Stimulated activated CD8-positive, alpha-beta memory T cell treated with anti-CD3 and anti-CD28 coated beads, Interleukin-4, amount 100 ng/mL, for 4 hours (primary cell): ENCODE data around the gene BDP1.
A peak's percentile ranks its signal among the peaks of the same experiment; 100 is the strongest.
"Not testable (repeated sequence)": the region's sequence is repeated elsewhere in the genome, so short reads cannot be mapped to it uniquely, and the experiment has no call there.

Experiments
- DNase-seq, 2 donors: peaks; one replicate each; pipeline ENCODE4 v3.0.0-alpha.2; 2020; ENCODE audit warnings: low read depth in 2 of 2, low spot score in 1 of 2

BDP1 gene, protein sequence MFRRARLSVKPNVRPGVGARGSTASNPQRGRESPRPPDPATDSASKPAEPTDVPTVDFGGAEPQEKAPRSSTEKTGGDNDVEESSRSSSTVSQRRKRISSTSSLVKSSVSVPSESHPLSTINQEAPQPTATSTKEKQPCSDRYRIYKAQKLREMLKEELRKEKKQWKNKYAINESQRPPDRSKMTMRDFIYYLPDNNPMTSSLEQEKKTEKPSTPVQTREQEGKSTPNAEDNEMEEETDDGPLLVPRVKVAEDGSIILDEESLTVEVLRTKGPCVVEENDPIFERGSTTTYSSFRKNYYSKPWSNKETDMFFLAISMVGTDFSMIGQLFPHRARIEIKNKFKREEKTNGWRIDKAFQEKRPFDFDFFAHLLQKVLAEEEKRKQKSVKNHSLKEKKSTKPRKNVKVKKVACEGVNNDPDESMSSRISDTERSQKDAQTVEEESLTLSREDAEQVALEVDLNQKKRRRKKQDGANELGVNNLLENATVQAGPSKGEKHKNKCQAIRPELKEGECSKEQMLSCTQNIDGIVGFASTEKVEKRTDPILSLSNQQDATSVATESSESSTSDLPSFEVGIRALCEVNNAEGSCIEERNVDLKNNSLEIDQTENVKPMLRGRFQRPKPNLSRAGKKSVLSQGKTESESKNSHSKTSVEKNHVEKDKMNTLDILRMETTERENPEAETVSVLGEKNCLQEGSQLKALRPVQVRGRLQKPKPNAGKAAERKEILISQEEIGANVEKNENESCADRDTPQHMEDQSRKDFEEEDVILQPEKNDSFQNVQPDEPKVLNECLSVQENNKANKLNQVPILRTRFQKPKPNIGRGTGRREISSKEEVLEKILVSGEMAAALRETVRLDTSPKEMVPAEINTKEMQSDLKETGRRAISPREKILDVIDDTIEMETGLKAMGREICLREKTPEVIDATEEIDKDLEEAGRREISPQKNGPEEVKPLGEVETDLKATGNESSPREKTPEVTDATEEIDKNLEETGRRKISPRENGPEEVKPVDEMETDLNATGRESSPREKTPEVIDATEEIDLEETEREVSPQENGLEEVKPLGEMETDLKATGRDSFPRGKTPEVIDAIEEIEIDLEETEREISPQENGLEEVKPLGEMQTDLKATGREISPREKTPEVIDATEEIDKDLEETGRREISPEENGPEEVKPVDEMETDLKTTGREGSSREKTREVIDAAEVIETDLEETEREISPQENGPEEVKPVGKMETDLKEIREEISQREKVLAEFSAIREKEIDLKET (N-terminal part only)

DNA sequence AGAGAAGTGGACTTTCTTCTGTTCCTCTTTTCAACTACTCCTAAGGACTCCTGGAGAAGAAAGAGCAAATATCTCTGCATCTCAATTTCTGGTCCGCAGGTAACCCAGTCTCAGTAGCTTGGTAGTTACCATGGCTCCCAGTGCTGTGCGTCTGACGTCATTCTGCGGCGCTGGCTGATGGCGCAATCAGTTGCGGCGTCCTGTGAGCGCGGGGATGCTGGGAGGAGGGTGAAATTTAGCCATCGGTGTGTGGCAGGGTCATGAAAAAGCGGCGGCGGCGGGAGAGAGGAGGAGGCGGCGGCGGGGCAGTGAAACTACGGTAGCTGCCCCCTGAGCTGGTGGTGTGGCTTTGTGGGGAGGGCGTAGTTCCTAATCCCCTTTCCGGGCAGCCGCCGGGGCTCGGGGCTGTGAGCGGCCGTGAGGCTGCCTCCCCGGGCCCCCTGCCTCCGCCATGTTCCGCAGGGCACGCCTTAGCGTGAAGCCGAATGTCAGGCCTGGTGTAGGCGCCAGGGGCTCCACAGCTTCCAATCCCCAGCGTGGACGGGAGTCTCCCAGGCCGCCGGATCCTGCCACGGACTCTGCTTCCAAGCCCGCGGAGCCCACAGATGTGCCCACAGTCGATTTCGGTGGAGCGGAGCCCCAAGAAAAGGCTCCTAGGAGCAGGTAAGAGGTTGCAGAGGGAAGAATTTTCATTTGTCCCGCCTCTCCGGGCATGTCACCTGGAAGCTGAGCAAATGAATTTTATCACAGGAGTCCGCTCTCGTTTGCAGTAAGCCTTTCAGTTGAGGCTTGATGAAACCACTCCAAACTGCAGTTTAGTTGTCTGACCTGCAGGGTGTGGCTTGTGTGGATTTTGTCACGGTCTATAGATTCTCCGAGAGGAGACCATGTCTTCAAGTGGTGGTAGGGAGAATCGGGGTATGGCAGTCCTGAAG lies at the start of gene BDP1:
Gene BDP1 (plus strand): TSS at position 225 of the 935 bp plus-strand sequence. CDS start 227 bp downstream, at position 452.
- peak; percentile 93 to 97 for DNase-seq

DNA sequence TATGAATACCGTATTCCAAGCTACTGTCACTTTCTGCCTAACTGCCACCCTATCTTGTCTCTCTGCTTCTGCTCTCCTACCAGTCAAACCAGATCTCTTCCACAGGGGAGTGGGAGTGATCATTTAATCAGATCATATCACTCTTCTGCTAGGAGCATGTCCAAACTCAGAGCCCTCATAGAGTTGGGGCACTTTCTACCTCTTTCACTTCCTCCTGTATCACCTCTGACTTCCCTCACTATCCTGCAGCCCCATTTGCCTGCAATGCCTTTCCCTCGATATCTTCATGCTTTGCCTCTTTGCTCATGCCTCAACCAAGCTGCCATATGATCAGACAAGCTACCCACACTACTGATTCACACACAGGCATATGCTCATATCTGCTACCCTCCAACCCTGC lies 45.4 kb upstream of the BDP1 start:
- DNase-seq = not testable (repeated sequence)

DNA sequence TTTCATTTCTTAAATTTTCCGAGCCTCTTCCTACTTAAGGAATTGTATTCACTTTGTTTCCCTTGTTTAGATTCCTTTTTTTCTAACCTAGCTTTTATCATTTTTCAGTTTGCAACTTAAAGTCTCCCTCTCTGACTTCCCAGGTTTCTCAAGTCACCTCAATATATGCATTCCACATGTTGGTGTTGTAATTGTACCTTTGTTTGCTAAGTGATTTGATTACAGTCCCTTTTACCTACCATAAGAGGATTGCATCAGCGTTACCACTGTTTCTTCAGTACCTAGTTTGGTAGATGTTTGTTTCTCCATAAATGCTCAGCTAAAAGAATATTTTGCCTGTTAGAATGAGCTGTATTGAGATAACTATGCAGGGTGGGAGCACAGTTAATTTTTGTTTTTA lies 39.8 kb upstream of the BDP1 start:
- DNase-seq = not testable (repeated sequence)

DNA sequence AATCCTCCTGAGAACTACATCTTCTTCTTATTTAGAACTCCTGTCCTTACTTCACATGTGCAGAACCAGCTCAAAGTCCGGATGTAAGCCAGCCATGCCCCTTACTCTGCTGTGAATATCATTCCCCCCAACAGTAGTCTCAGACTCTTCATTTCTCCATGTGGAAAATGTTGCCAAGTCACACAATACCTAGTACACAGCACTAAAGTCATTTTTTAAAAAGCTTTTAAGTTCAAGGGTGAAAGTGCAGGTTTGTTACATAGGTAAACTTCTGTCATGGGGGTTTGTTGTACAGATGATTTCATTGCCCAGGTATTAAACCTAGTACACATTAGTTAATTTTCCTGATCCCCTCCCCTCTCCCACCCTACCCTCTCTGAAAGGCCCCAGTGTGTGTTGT lies 37.4 kb upstream of the BDP1 start:
- DNase-seq = not testable (repeated sequence)

DNA sequence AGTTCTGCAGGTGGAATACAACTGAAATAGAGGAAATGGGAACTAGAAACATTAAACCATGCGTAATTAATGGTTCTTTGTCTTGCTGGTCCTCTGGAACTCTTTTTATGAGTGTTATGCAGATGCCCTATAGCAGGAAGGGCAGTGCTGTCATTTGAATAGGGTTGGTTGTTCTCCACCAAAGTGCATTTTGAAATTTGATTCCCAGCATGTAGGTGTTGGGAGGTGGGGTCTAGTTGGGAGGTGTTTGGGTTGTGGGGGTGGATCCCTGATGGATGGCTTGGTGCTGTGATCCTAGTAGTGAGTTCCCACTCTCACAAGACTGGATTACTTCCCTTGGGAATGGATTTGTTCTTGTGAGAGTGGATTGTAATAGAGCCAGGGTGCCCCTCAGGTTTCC lies 34.2 kb upstream of the BDP1 start:
- not testable (repeated sequence) for DNase-seq

DNA sequence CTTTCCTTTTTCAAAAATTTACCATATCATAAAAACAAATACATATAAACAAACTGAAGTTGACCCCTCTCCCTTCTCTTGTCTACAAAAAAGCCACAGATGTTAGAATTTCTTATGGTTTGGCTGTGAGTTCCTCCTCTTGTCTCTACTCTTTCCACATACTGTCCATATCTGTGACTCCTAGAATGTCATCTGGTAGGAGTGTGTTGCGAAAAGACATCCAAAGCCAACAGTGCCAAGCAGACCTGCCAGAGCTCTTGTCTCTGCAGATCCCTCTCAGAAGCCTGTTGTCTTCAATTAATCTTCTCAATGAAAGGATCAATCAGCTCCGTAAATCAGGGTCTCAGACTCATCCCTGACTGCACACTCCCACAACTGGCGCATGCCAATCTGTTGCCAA lies 31.6 kb upstream of the BDP1 start:
- DNase-seq = not testable (repeated sequence)

DNA sequence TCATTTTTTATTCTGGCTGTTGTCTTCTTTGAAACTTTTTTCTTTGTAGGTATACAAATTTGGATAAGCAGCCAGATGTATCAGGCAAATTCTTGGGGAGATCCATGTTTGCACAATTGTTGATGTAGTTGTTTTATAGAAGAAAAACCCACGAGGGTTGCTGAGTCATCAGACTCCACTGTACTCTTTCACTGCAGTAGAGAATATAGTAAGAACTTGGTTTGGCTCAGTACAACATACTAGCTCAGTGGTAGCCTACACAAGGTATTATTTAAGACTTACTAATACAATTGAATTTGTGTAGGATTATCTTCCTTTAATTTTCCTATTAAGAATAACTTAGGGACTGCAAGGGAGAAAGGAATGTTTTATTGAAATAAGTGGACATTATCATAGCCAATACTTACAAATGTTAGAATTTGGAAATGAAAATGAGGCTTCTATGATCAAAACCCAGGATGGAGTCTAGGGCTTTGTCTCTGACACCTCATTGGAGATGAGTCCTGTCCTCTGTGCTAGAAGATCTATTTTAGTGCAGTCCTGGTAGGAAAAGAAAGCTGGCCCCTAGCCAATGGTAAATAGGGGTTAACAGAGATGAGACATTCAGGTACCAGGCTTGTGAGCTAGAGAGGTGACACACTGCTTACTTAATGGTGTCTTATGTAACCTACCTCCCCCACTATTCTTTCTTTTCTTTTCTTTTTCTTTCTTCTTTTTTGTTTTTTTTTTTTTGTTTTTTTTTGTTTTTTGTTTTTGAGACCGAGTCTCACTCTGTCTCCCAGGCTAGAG lies 28.6 kb upstream of the BDP1 start:
- not testable (repeated sequence) for DNase-seq

DNA sequence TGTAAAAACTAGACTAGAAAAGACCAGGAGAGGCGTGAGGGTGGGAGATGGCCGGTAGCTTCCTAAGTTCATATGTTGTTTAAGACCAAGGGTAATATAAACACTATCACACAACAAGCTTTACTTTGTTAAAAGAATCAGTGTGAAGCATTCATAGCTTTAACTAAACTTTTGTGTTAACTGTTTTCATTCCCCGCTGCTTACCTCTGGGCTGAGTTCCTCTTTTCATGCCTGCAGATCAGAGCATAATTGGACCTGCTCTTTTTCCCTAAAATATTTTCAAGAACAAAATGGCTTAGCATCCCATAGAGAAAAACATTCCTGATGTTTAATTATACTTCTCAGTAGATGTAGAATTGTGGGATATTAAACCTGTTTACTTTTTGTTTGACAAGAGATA lies 23.0 kb upstream of the BDP1 start:
- not testable (repeated sequence) for DNase-seq

DNA sequence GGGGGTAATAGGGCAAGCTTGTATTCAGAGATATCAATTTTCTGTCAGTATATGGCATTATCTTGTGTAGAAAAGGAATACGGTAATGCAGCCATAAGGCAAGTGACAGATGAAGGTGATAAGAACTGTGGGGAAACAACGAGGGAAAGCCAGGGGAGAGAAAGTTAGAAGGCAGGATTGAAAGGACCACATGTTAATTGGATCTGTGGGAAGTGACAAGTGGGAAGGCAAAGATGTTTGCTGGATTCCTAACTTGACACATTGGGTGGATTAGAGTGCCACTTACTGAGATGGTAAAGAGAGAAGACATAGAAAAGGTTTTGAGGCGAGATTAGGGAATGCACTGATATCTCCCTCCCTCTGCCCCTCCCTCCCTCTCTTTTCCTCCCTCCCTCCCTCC lies 20.6 kb upstream of the BDP1 start:
- DNase-seq = not testable (repeated sequence)

DNA sequence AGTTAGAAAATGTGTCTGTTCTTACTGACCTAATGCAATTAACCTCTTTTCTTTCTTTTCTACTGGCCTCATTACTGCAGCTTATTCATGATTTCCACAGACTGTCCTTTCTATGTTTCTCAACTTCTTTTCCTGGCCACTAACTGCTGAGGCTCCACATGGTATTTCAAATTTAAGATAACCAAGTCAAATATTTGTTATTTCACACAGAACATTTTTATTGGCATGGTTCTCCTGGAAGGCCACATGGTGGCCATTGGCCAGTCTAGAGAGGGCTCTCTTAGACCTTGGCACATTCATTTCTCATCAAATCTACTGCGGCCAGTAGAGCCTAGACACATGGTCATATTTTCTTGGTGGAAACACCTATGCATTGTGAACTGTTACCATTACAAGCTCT lies 13.9 kb upstream of the BDP1 start:
- not testable (repeated sequence) for DNase-seq

DNA sequence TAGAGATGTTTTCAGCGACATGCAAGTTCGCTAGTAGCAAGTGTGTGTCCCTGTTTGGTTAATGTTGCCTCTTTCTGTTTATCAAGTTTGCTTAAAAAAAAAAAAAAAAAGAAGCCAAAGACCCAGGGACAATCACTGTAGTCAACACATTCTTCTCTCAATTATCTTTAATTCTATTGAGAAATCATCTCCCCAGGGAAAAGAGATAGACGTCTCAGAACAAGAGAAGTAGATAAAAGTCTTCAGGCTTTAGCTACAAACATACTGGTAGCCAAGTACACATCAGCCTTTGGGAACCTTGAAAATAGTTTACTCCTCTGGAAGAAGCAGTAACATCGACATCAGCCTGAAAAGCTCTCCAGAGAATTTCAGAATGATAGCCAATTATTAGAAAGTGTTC lies 11.6 kb upstream of the BDP1 start:
- DNase-seq = not testable (repeated sequence)

DNA sequence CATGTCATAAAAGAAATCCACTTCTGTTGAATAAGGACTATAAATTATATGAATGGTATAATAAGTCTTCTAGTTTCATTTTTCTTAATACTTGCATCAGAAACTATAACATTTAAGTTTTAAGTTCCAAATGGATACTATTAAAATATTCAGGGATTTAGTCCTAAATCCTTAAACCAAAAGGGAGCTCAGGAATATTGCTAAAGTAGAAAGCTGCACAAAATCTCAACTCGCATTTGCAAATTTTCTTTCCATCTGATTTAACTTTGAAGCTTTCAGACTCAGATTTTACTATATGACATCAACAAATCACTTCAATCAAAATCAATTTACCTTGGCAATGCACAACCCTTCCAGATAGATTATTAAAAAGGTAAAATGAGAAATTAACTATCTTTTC lies 10.4 kb upstream of the BDP1 start:
- not testable (repeated sequence) for DNase-seq

DNA sequence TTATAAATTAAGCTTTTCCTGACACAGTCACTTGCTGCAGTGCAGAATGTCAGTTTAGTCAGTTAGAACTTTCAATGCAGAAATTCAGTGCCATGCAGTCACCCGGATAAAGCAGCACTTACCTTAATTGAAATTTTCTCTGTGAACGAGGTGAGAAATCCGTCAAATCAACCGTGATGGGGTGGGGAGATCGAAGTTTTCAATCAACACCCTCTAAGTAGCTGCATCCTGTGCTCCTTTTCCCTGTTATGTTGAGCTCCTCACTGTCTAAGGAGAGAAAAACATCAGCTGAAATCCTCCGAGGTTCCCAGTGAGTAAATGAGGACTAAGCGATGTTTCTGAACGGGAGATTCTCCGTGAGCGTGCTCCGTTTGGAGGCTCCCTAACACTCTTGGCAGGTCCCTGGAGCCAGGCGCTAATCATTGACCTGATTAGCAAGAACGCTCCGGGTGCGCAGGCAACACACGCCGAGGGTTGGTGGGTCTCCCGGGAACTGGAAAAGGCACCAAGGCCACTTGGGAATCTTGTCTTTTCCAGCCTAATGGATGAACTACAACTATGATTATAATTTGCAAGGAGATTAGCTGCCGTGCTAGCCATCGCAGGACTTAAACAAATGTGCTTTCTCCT lies 9.8 kb upstream of the BDP1 start:
- DNase-seq = not testable (repeated sequence)

DNA sequence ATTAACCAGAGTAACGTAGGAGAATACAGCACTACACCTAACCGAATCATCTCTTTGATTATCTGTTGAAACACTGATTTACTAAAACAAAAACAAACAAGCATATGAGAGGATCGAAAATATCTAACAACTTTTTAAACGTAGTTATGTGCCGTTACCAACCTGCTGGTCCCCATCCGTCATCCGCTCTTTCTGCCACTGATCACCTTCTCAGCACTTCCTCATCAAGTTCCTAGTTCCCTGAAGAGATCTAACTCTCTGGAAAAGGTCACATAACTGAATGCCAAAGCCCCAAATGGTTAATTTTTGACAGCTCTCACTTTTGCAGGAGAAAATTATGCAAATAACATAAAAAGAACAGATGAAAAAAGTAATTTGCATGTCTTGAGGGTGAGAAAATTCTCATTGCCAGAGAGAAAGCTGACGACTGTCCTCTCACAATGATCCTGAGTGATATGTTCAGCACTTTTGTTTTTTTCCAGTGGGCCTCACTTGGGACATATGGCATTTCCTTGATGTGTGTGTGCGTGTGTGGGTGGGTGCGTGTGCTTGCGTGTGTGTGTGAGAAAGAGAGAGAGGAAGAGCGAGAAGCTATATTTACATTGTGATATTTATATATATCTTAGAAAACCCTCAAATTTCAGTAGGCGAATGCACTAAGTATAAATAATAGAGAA lies 8.8 kb upstream of the BDP1 start:
- not testable (repeated sequence) for DNase-seq

DNA sequence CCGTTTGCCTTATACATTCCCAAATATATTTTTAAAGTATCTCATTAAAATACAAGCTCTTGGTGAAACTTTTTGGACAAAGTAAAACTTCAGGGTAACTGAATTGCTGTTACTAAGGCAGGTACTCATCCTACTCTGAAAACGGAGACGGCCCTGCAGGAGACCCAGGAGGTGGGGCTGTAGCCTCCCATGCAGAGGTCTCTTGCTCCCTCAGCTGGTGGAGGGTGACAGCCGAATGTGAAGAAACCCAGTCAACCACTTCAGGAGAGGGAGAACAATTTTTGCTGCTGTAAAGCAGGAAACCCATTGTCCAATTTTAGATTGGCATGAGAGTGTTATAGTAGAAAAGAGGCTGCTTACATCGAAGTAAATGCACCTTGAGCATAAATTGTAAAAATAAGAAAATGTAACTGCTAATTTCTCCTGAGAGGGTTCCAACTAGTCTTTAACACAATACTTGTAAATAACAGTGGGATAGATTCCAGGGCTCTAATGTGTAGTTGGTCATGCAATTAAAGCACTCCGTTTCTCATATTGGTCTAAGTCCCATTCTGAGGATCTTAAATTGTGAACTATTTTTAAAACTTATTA lies 8.1 kb upstream of the BDP1 start:
- peak in 1 of 2 donors; percentile 7 for DNase-seq

DNA sequence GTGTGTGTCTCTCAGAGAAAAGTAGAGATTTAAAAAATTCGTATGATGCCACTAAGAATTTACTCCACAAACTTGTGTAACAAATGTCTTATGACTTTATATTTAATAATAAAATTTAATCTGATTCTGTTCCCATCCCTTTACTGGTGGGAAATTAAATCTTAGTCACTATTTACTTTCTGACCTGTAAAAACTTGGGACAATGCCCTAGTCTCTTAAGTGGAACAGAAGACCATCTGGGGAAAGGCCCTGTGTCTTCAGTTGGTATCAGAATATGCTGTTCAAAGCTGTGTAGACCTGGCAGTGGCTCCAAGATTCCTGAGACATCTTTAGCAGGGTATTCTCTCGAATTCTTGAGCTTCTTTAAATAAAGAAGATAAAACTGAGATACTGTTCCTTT lies 2.6 kb upstream of the BDP1 start:
- DNase-seq = no peak

DNA sequence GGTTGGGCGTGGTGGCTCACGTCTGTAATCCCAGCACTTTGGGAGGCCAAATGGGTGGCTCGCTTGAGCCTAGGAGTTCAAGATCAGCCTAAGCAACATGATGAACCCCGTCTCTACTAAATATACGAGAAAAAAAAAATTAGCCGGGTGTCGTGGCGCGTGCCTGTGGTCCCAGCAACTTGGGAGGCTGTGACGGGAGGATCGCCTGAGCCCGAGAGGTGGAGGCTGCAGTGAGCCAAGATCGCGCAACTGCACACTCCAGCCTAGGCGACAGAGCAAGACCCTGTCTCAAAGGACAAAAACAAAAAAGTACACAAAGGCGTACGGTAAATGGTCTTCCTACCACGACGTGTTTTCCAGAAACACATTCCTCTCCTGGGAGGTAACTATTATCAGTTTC lies 538 bp upstream of the BDP1 start:
- no peak for DNase-seq

DNA sequence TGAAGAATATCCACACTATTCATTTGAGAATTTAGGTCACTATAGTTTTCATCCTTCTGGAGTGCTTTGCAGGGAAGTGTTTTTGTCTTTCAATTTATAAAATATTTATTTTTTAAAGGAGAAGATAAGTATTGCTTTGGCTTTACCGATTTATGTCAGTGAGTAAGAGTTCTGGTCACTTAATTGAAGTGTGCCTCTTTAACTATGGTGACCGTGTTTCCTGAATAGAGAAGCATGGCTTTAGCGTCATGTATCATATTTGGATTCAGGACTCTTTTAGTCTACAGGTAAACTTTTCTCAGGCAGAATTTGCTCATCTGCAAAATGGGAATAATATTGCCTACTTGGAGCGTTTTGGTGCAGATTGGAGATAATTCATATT lies 902 bp downstream of the BDP1 start:
- DNase-seq = no peak
